CD4-positive, alpha-beta memory T cell (primary cell): ENCODE data around the gene PLVAP. TPM values are rescaled to one million over a fixed set of nuclear protein-coding genes. Genes with fewer than 3 reads are reported as not detected.

Experiments used
- CTCF ChIA-PET: fragments of 350-600 bp; sonication (Branson Sonifier 250); formaldehyde crosslinking; loops from one replicate; lab custom pipeline; 2021; ENCODE audit warnings: inconsistent platforms; ENCODE audit not compliant: partially characterized antibody; lab: Charles Lee
- POLR2A ChIA-PET: fragments of 350-600 bp; sonication (Branson Sonifier 250); formaldehyde crosslinking; loops from one replicate; lab custom pipeline; 2021; ENCODE audit not compliant: partially characterized antibody; lab: Charles Lee
- DNase-seq, 5 donors: peaks; one replicate each; pipeline versions ENCODE4 v3.0.0 to v3.0.0-alpha.2; 2020 to 2022; ENCODE audit warnings: mixed read lengths in 1 of 5
- H3K27ac ChIP-seq: one replicate; pipeline ENCODE4 v1.7.0; 2013; ENCODE audit warnings: low read depth, low read length
- H3K27me3 ChIP-seq: 2 replicates; pipeline ENCODE4 v1.7.0; 2013; ENCODE audit warnings: mild to moderate bottlenecking, low read length, moderate library complexity; ENCODE audit not compliant: insufficient read depth
- H3K36me3 ChIP-seq: 2 replicates; pipeline ENCODE4 v1.7.0; 2013; ENCODE audit warnings: mild to moderate bottlenecking, low read length, moderate library complexity; ENCODE audit not compliant: insufficient read depth
- H3K4me1 ChIP-seq: 2 replicates; pipeline ENCODE4 v1.7.0; 2013; ENCODE audit warnings: mild to moderate bottlenecking, low read length, moderate library complexity; ENCODE audit not compliant: insufficient read depth
- H3K4me3 ChIP-seq, 2 donors: one replicate each; pipeline ENCODE4 v1.7.0; 2013; ENCODE audit warnings: low read length in 2 of 2, mild to moderate bottlenecking in 1 of 2
- H3K9me3 ChIP-seq, 2 donors: one replicate each; pipeline ENCODE4 v1.7.0; 2013; ENCODE audit warnings: low read length in 2 of 2, control low read depth in 1 of 2; ENCODE audit not compliant: control insufficient read depth in 1 of 2
- H3K27ac Mint-ChIP-seq, 7 donors: one replicate each; pipeline ENCODE4 v1.8.0; 2020 to 2021; ENCODE audit warnings: mixed read lengths in 7 of 7, mild to moderate bottlenecking in 6 of 7, inconsistent platforms in 3 of 7, moderate library complexity in 3 of 7
- H3K27me3 Mint-ChIP-seq, 2 donors: one replicate each; pipeline ENCODE4 v1.8.0; 2020 to 2021; ENCODE audit warnings: mixed read lengths in 2 of 2
- H3K36me3 Mint-ChIP-seq, 2 donors: one replicate each; pipeline ENCODE4 v1.8.0; 2020 to 2021; ENCODE audit warnings: mixed read lengths in 2 of 2, inconsistent platforms in 1 of 2, mild to moderate bottlenecking in 1 of 2
- H3K4me1 Mint-ChIP-seq, 4 donors: one replicate each; pipeline ENCODE4 v1.8.0; 2020 to 2021; ENCODE audit warnings: mixed read lengths in 4 of 4, mild to moderate bottlenecking in 1 of 4
- H3K4me3 Mint-ChIP-seq, 8 donors: one replicate each; pipeline ENCODE4 v1.8.0; 2020 to 2021; ENCODE audit warnings: mixed read lengths in 8 of 8, mild to moderate bottlenecking in 7 of 8, moderate library complexity in 6 of 8, inconsistent platforms in 3 of 8
- H3K9me3 Mint-ChIP-seq, 8 donors: one replicate each; pipeline ENCODE4 v1.8.0; 2020 to 2021; ENCODE audit warnings: mixed read lengths in 8 of 8, mild to moderate bottlenecking in 5 of 8, inconsistent platforms in 3 of 8, moderate library complexity in 1 of 8
- intact Hi-C: fragments of 100-400 bp; cut with micrococcal nuclease; formaldehyde crosslinking; loops from one replicate; pipeline ENCODE4 v1.15.1; 2023
- polyA plus RNA-seq, 2 donors: library from polyadenylated mRNA; unstranded; fragments of 300-500 nt; fragmentation: Illumina TruSeq; gene quantifications; one replicate each; pipeline ENCODE4 v1.2.3, GENCODE V29; 2021
- total RNA-seq, 2 experiments: library from RNA; stranded (reverse); gene quantifications; one replicate each; pipeline ENCODE4 v1.2.3, GENCODE V29; 2021

The PLVAP gene
- total and polyA plus RNA-seq, 4 experiments from 2014 or later, result 0.23 TPM; not detected in 3

- Mint-ChIP-seq H3K9me3 (no peaks in the 10 kb centered on the region), H3K36me3 (peaks cover 0 to 8% of the 10 kb centered on the region in 2 donors), H3K27ac (peak overlapping the region; percentile 62 to 89 (median 77)), H3K4me3 (peak overlapping the region; percentile 90 to 94 (median 92)), H3K27me3 (no peaks in the 10 kb centered on the region), H3K4me1 (peaks cover 27 to 78% (median 51%) of the 10 kb centered on the region in 4 donors)
- ChIA-PET CTCF (interaction anchor here (0.6 to 2.8 kb wide), 6 partner anchors 13 to 182 kb away, joined by 3 to 10 read pairs (median 4); no protein-coding TSS in a partner anchor), POLR2A (interaction anchor here (0.6 to 5.8 kb wide), 9 partner anchors 10 to 975 kb away, joined by 3 to 64 read pairs (median 4); partner anchors contain the start of genes ANKLE1, ANO8, GTPBP3 and OCEL1)
- intact Hi-C loops, result loop anchor here (5.0 kb wide), 1 partner anchor 101 kb away; the partner anchor contains the start of gene BST2
- peak in 1 of 5 donors; percentile 33 for DNase-seq
- no peaks in the 10 kb centered on the region for H3K9me3 ChIP-seq
- peak overlapping the region; percentile 85 for H3K27ac ChIP-seq
- peak overlapping the region; percentile 85 to 90 for H3K4me3 ChIP-seq
- no peaks in the 10 kb centered on the region for H3K27me3 ChIP-seq
- peaks cover 63% of the 10 kb centered on the region for H3K4me1 ChIP-seq
- H3K36me3 ChIP-seq, result peaks cover under 1% of the 10 kb centered on the region
These were observed 70.8 kb downstream of the PLVAP start for GRCh38 chr19:17306285-17306714.

- Histone ChIP-seq H3K9me3 (no peaks in the 10 kb centered on the region), H3K4me1 (peaks cover 57% of the 10 kb centered on the region), H3K4me3 (peak within 1 kb of the TSS; percentile 85 to 90), H3K27ac (peak within 1 kb of the TSS; percentile 85), H3K27me3 (no peaks in the 10 kb centered on the region), H3K36me3 (no peaks in the 10 kb centered on the region)
- Mint-ChIP-seq H3K4me1 (peaks cover 26 to 73% (median 49%) of the 10 kb centered on the region in 4 donors), H3K4me3 (peak within 1 kb of the TSS; percentile 90 to 94 (median 92)), H3K27me3 (no peaks in the 10 kb centered on the region), H3K36me3 (peaks cover 0 to 8% of the 10 kb centered on the region in 2 donors), H3K9me3 (no peaks in the 10 kb centered on the region), H3K27ac (peak within 1 kb of the TSS; percentile 69 to 96 (median 89))
- intact Hi-C loops, result loop anchor here (1.0 to 5.0 kb wide), 6 partner anchors 13 to 250 kb away; partner anchors contain the start of genes BABAM1, BST2, COLGALT1 and GTPBP3
- ChIA-PET POLR2A (interaction anchor here (0.5 to 5.8 kb wide), 16 partner anchors 11 to 975 kb away, joined by 3 to 64 read pairs (median 4); partner anchors contain the start of genes ANKLE1, ANO8, BABAM1 and GTPBP3), CTCF (interaction anchor here (0.7 to 2.8 kb wide), 20 partner anchors 9 to 230 kb away, joined by 3 to 33 read pairs (median 4); partner anchors contain the start of genes ANO8, HAUS8 and MYO9B)
- peak; percentile 94 to 98 (median 97) for DNase-seq
These were observed 71.4 kb downstream of the PLVAP start, which contains the start of gene MRPL34 for GRCh38 chr19:17305517-17306284. Gene MRPL34, plus strand, starts transcription at chr19:17305872. Its CDS starts 21 bp downstream, at chr19:17305893.

GRCh38 chr19:17305216-17305516, 72.0 kb downstream of the PLVAP start:
- peaks cover 0 to 8% of the 10 kb centered on the region in 2 donors for H3K36me3 Mint-ChIP-seq
- intact Hi-C loops, result loop anchor here (1.0 to 5.0 kb wide), 6 partner anchors 13 to 250 kb away; partner anchors contain the start of genes BABAM1, BST2, COLGALT1 and GTPBP3
- no peaks in the 10 kb centered on the region for H3K27me3 Mint-ChIP-seq
- ChIA-PET POLR2A (interaction anchor here (0.5 to 5.8 kb wide), 15 partner anchors 11 to 976 kb away, joined by 3 to 64 read pairs (median 4); partner anchors contain the start of genes ANKLE1, ANO8, BABAM1 and GTPBP3), CTCF (interaction anchor here (0.7 to 2.8 kb wide), 19 partner anchors 8 to 229 kb away, joined by 3 to 33 read pairs (median 4); partner anchors contain the start of genes ANO8, HAUS8 and MYO9B)
- H3K27ac Mint-ChIP-seq, result peak overlapping the region; percentile 69 to 96 (median 89)
- no peaks in the 10 kb centered on the region for H3K9me3 Mint-ChIP-seq
- no peak for DNase-seq
- Histone ChIP-seq H3K27me3 (no peaks in the 10 kb centered on the region), H3K4me3 (peak overlapping the region in 1 of 2 donors; percentile 85), H3K4me1 (peaks cover 52% of the 10 kb centered on the region), H3K27ac (peak overlapping the region; percentile 85), H3K9me3 (no peaks in the 10 kb centered on the region), H3K36me3 (no peaks in the 10 kb centered on the region)
- peak overlapping the region; percentile 90 to 94 (median 92) for H3K4me3 Mint-ChIP-seq
- peaks cover 21 to 67% (median 43%) of the 10 kb centered on the region in 4 donors for H3K4me1 Mint-ChIP-seq

GRCh38 chr19:17304386-17305215, 72.5 kb downstream of the PLVAP start:
- intact Hi-C loops, result loop anchor here (1.0 to 5.0 kb wide), 6 partner anchors 12 to 251 kb away; partner anchors contain the start of genes BABAM1, BST2, COLGALT1 and GTPBP3
- no peak for DNase-seq
- CTCF ChIA-PET, result interaction anchor here (0.7 to 2.8 kb wide), 21 partner anchors 7 to 229 kb away, joined by 3 to 33 read pairs (median 4); partner anchors contain the start of genes ANO8, BABAM1, HAUS8 and MYO9B

GRCh38 chr19:17303940-17304267, 73.2 kb downstream of the PLVAP start:
- Histone ChIP-seq H3K4me1 (peaks cover 46% of the 10 kb centered on the region), H3K9me3 (no peaks in the 10 kb centered on the region), H3K4me3 (no peak overlapping the region), H3K27me3 (no peaks in the 10 kb centered on the region), H3K27ac (no peak overlapping the region), H3K36me3 (no peaks in the 10 kb centered on the region)
- DNase-seq, result no peak
- no peaks in the 10 kb centered on the region for H3K9me3 Mint-ChIP-seq
- intact Hi-C loops, result no loop called here
- H3K27ac Mint-ChIP-seq, result peak overlapping the region in 5 of 7 donors; percentile 42 to 80 (median 61)
- peaks cover 0 to 2% of the 10 kb centered on the region in 2 donors for H3K36me3 Mint-ChIP-seq
- ChIA-PET CTCF (interaction anchor here (1.1 to 2.8 kb wide), 5 partner anchors 11 to 82 kb away, joined by 3 to 33 read pairs (median 4); partner anchors contain the start of gene BABAM1), POLR2A (interaction anchor here (1.4 to 5.8 kb wide), 3 partner anchors 31 to 78 kb away, joined by 3 to 64 read pairs (median 5); partner anchors contain the start of genes ANO8, BABAM1, GTPBP3 and OCEL1)
- H3K4me1 Mint-ChIP-seq, result peaks cover 14 to 58% (median 35%) of the 10 kb centered on the region in 4 donors
- no peaks in the 10 kb centered on the region for H3K27me3 Mint-ChIP-seq
- peak overlapping the region in 7 of 8 donors; percentile 67 to 91 (median 80) for H3K4me3 Mint-ChIP-seq

More at GRCh38 chr19:17304386-17305215, 72.5 kb downstream of the PLVAP start:
- Mint-ChIP-seq H3K36me3 (peaks cover 0 to 7% of the 10 kb centered on the region in 2 donors), H3K9me3 (no peaks in the 10 kb centered on the region), H3K27me3 (no peaks in the 10 kb centered on the region), H3K4me1 (peaks cover 19 to 65% (median 41%) of the 10 kb centered on the region in 4 donors), H3K4me3 (peak overlapping the region; percentile 90 to 94 (median 92)), H3K27ac (peak overlapping the region; percentile 69 to 96 (median 88))
- Histone ChIP-seq H3K4me1 (peaks cover 48% of the 10 kb centered on the region), H3K36me3 (no peaks in the 10 kb centered on the region), H3K27me3 (no peaks in the 10 kb centered on the region), H3K27ac (peak overlapping the region; percentile 85), H3K4me3 (no peak overlapping the region), H3K9me3 (no peaks in the 10 kb centered on the region)
- POLR2A ChIA-PET, result interaction anchor here (0.5 to 5.8 kb wide), 17 partner anchors 12 to 976 kb away, joined by 3 to 64 read pairs (median 4); partner anchors contain the start of genes ANKLE1, ANO8, BABAM1 and GTPBP3
